Spleen (tissue), 11 donors: ENCODE data around the gene TNNT2. TPM values are rescaled to one million over a fixed set of nuclear protein-coding genes. Genes with fewer than 3 reads are reported as not detected.

Experiments
- DNase-seq: peaks from one replicate; pipeline ENCODE4 v3.0.0-alpha.2; 2020
- H3K27ac ChIP-seq, 8 donors: fragments of 200-600 bp; sonication (generic) in 7 of 8; 1 replicate in 4 of 8; 2 replicates in 4 of 8; pipeline versions ENCODE4 v1.5.0 to v1.8.0; 2016 to 2021; ENCODE audit warnings: inconsistent platforms in 4 of 8, mild to moderate bottlenecking in 4 of 8, moderate library complexity in 1 of 8
- H3K27me3 ChIP-seq, 7 donors: fragments of 200-600 bp; sonication (generic) in 6 of 7; replicated peaks in 1 of 7; 1 replicate in 4 of 7; 2 replicates in 3 of 7; pipeline versions ENCODE4 v1.5.0 to v1.8.0; 2016 to 2021; ENCODE audit warnings: inconsistent platforms in 3 of 7, mild to moderate bottlenecking in 1 of 7
- H3K36me3 ChIP-seq, 6 donors: fragments of 200-600 bp; sonication (generic) in 5 of 6; 1 replicate in 4 of 6; 2 replicates in 2 of 6; pipeline versions ENCODE4 v1.5.0 to v1.8.0; 2016 to 2021; ENCODE audit warnings: inconsistent platforms in 2 of 6
- H3K4me1 ChIP-seq, 6 donors: fragments of 200-600 bp; sonication (generic) in 5 of 6; 1 replicate in 3 of 6; 2 replicates in 3 of 6; pipeline versions ENCODE4 v1.5.0 to v1.8.0; 2016 to 2021; ENCODE audit warnings: inconsistent platforms in 3 of 6
- H3K4me3 ChIP-seq, 8 donors: fragments of 200-600 bp; sonication (generic) in 7 of 8; 1 replicate in 4 of 8; 2 replicates in 4 of 8; pipeline versions ENCODE4 v1.5.0 to v1.8.0; 2016 to 2021; ENCODE audit warnings: inconsistent platforms in 4 of 8, mild to moderate bottlenecking in 4 of 8, moderate library complexity in 2 of 8
- H3K9me3 ChIP-seq, 8 donors: fragments of 200-600 bp; sonication (generic) in 7 of 8; 1 replicate in 4 of 8; 2 replicates in 4 of 8; pipeline versions ENCODE4 v1.5.0 to v1.8.0; 2016 to 2021; ENCODE audit warnings: inconsistent platforms in 4 of 8
- POLR2A ChIP-seq, 3 donors: fragments of 450-650 bp; IDR thresholded peaks; one replicate each; pipeline ENCODE4 v1.5.1; 2017; ENCODE audit warnings: antibody characterized with exemption in 3 of 3, mild to moderate bottlenecking in 1 of 3
- POLR2AphosphoS5 ChIP-seq, 3 donors: sonication (generic); formaldehyde crosslinking; IDR thresholded peaks; one replicate each; pipeline ENCODE4 v1.5.1; 2017; ENCODE audit warnings: antibody characterized with exemption in 3 of 3
- WGBS, 5 donors: extraction: QIAGEN DNeasy Blood & Tissue Kit in 3 of 5; methylation state at CpG; one replicate each; pipeline versions ENCODE4 v1.1.5 to v1.1.7; 2013 to 2018; 5-methylcytosine and 5-hydroxymethylcytosine counted together
- intact Hi-C: fragments of 100-400 bp; cut with DNase I; formaldehyde crosslinking; loops from one replicate; pipeline ENCODE4 v1.15.0; 2023; ENCODE audit warnings: low total_unique reads
- polyA plus RNA-seq, 3 donors: library from polyadenylated mRNA; stranded (reverse); fragments of 200-250 nt; gene quantifications; one replicate each; pipeline ENCODE4 v1.2.1, GENCODE V29; 2013
- total RNA-seq, 7 donors: library from RNA; depleted of rRNA in 3 of 7; stranded (reverse); fragments of >200 nt in 3 of 7; fragmentation: NEBNext Ultra II Directional in 4 of 7; extraction: Animal tissue kit (Norgen Biotek cat#: 25700) in 4 of 7; gene quantifications; one replicate each; pipeline versions ENCODE4 v1.1.0 to v1.2.1, GENCODE V29; 2016 to 2021
- TF ChIP-seq, protein P1 (sequence below), 11 experiments: fragments of 200-600 bp in 7 of 11; fragments of 450-650 bp in 4 of 11; sonication (generic) in 4 of 11; IDR thresholded peaks in 8 of 11; conservative IDR thresholded peaks in 3 of 11; 1 replicate in 7 of 11; 2 replicates in 4 of 11; pipeline versions ENCODE4 v1.4.0 to v1.8.0; 2016 to 2021; ENCODE audit warnings: antibody characterized with exemption in 11 of 11, inconsistent platforms in 4 of 11, mild to moderate bottlenecking in 1 of 11
- donor health status: healthy with polysubstance abuse.
- donor health status: DM: no; HTN: no; CAD: no; lungs with moderate emphysema.
- donor health status: DM: no; HTN: no; CAD: no.
- donor health status: Bipolar disorder and iron deficiency.
- donor health status: healthy.
- donor health status: DM: no; HTN: no; CAD: no.
- donor health status: DM: yes; HTN: yes; CAD: no.

TNNT2 gene
- total and polyA plus RNA-seq, 10 donors: 0.41 to 3.8 (median 1.2) TPM; not detected in 5

DNA sequence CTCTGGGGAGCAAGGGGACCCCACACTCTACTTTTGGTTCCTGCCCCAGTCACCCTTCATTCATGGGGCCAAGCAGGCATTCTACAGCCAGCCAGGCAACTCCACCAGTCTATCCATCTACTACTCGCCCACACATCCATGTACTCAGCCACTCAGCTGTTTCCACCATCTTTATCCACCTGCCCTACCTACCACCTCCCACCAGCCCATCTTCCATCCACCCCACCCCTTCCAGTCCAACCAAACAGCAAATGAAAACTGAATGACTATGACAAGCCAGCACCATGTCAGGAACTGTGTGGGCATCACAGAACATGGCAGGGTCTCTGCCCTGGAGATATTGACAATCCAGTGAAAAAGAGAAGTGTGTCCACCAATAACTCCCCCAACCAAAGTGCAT lies 13.7 kb upstream of the TNNT2 start:
- Histone ChIP-seq H3K4me3 (no peak overlapping the region), H3K36me3 (no peaks in the 10 kb centered on the region), H3K27ac (no peak overlapping the region), H3K27me3 (peaks cover 0 to 23% (median 0%) of the 10 kb centered on the region in 7 donors), H3K9me3 (no peaks in the 10 kb centered on the region), H3K4me1 (no peaks in the 10 kb centered on the region)
- no peak for DNase-seq
- intact Hi-C loops: no loop called here
- TF ChIP-seq POLR2A (IDR thresholded peaks at IDR 0.05) (no peak), POLR2AphosphoS5 (IDR thresholded peaks at IDR 0.05) (no peak)
- TF ChIP-seq, protein P1, sequence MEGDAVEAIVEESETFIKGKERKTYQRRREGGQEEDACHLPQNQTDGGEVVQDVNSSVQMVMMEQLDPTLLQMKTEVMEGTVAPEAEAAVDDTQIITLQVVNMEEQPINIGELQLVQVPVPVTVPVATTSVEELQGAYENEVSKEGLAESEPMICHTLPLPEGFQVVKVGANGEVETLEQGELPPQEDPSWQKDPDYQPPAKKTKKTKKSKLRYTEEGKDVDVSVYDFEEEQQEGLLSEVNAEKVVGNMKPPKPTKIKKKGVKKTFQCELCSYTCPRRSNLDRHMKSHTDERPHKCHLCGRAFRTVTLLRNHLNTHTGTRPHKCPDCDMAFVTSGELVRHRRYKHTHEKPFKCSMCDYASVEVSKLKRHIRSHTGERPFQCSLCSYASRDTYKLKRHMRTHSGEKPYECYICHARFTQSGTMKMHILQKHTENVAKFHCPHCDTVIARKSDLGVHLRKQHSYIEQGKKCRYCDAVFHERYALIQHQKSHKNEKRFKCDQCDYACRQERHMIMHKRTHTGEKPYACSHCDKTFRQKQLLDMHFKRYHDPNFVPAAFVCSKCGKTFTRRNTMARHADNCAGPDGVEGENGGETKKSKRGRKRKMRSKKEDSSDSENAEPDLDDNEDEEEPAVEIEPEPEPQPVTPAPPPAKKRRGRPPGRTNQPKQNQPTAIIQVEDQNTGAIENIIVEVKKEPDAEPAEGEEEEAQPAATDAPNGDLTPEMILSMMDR (IDR thresholded peaks at IDR 0.05 in 8 of 11, conservative IDR thresholded peaks at IDR 0.05 in 3 of 11): no peak
- WGBS, 5 donors: 67 to 92% (median 76%) methylated on average over 1 of the region's 1 CpG

DNA sequence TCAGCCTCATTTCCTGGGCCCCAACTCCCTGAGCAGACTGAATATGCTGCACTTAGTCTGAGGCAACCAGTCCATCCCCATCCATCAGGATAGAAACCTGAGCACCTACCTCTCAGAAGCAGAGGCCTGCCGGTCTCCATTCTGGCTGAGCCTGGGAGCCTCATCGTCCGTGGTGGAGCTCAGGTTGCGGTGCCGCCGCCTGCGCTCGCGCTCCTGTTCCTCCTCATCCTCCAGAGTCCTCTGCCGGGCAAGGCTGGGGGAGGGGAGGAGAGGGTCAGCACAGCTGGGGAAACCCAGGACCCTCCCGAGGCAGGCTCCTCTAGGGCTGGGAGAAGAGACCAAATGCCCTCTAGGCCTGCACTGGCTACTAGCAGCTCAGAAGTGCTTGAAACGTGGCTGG lies 11.6 kb upstream of the TNNT2 start:
- Histone ChIP-seq H3K9me3 (no peaks in the 10 kb centered on the region), H3K4me1 (no peaks in the 10 kb centered on the region), H3K4me3 (no peak overlapping the region), H3K27me3 (peaks cover 0 to 41% (median 5%) of the 10 kb centered on the region in 7 donors), H3K27ac (no peak overlapping the region), H3K36me3 (no peaks in the 10 kb centered on the region)
- DNase-seq: no peak
- intact Hi-C loops: no loop called here
- TF ChIP-seq POLR2AphosphoS5 (IDR thresholded peaks at IDR 0.05): no peak
- TF ChIP-seq, protein P1 (IDR thresholded peaks at IDR 0.05 in 8 of 11, conservative IDR thresholded peaks at IDR 0.05 in 3 of 11): no peak
- TF ChIP-seq POLR2A (IDR thresholded peaks at IDR 0.05): no peak
- WGBS, 5 donors: 81 to 89% (median 85%) methylated on average over 12 of the region's 12 CpGs

DNA sequence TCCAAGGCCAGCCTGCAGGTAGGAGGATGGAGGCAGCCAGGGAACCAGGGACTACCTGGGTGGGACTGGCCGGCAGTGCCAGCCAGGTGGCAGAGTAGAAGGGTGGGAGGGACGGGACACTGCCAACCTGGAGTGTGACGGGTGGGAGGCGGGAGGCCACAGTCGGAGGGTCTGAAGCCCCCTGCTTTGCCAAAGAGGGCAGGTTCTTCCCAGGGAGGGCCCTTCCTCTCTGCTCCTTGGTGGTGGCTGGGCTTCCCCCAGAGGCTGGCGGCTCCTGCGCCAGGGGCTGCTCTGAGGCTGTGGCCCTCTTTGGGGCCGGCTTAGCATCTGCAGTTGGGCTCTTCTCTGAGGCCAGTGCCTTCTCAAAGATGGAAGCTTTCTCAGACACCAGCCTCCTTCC lies 8.7 kb upstream of the TNNT2 start:
- Histone ChIP-seq H3K4me1 (no peaks in the 10 kb centered on the region), H3K27me3 (peaks cover 0 to 48% (median 5%) of the 10 kb centered on the region in 7 donors), H3K4me3 (no peak overlapping the region), H3K36me3 (no peaks in the 10 kb centered on the region), H3K27ac (no peak overlapping the region), H3K9me3 (no peaks in the 10 kb centered on the region)
- no peak for TF ChIP-seq POLR2AphosphoS5 (IDR thresholded peaks at IDR 0.05)
- TF ChIP-seq, protein P1 (IDR thresholded peaks at IDR 0.05 in 8 of 11, conservative IDR thresholded peaks at IDR 0.05 in 3 of 11): no peak
- TF ChIP-seq POLR2A (IDR thresholded peaks at IDR 0.05): no peak
- intact Hi-C loops: no loop called here
- no peak for DNase-seq
- 76 to 86% (median 85%) methylated on average over 8 of the region's 8 CpGs for WGBS, 5 donors

DNA sequence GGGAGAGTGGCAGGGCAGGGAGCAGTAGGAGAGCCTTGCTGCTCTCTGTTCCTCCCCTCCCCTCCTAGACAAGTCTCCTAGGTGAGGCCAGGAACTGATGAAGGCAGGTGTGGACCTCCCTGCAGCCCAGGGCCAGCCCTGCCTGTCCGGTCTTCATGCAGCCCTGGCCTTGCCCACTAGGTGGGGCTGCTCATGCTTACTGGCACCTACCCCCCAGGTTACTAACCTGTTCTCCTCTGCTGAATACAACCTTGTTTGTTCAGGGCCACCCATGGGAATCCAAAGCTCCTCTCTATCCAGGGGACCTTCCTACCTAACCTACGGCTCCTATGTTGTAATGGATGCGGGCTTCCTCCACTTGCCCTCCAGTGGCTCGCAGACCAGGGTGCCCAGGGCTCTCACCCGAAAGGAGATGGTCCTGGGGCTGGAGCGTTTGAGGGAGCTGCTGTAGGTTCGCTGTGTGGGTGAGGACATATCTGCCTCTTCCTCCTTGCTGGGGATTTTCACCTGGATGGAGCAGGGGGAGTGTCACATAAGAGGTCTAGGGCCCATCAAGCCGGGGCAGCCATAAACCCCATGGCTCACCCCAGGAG lies 7.9 kb upstream of the TNNT2 start:
- peaks cover 0 to 48% (median 5%) of the 10 kb centered on the region in 7 donors for H3K27me3 ChIP-seq
- H3K4me3 ChIP-seq: no peak overlapping the region
- intact Hi-C loops: no loop called here
- no peaks in the 10 kb centered on the region for H3K36me3 ChIP-seq
- H3K4me1 ChIP-seq: no peaks in the 10 kb centered on the region
- TF ChIP-seq POLR2AphosphoS5 (IDR thresholded peaks at IDR 0.05) (no peak), POLR2A (IDR thresholded peaks at IDR 0.05) (no peak)
- TF ChIP-seq, protein P1 (IDR thresholded peaks at IDR 0.05 in 8 of 11, conservative IDR thresholded peaks at IDR 0.05 in 3 of 11): peak in 8 of 11 experiments; percentile 28 to 79 (median 66)
- no peak overlapping the region for H3K27ac ChIP-seq
- H3K9me3 ChIP-seq: no peaks in the 10 kb centered on the region
- DNase-seq: no peak
- 69 to 76% (median 73%) methylated on average over 7 to 8 of the region's 8 CpGs for WGBS, 5 donors
